ENCODE measurements around the gene SLC29A4.
"Not testable (repeated sequence)": the region's sequence is repeated elsewhere in the genome, so short reads cannot be mapped to it uniquely, and the experiment has no call there.

The SLC29A4 gene

GRCh38 chr7:5320391-5320790, 37.6 kb downstream of the SLC29A4 start:
- H3K27ac ChIP-seq (ENCODE audit: low read length), result no peak overlapping the region
- H3K4me3 ChIP-seq (ENCODE audit: low read length), result no peak overlapping the region
- H3K9me3 ChIP-seq (ENCODE audit: control insufficient read depth, low read depth, low read length), result no peaks in the 10 kb centered on the region
- no peaks in the 10 kb centered on the region for H3K36me3 ChIP-seq (ENCODE audit: control insufficient read depth, low read depth, low read length)
- no peaks in the 10 kb centered on the region for H3K4me1 ChIP-seq (ENCODE audit: control insufficient read depth, low read depth, low read length)
- H3K27me3 ChIP-seq (ENCODE audit: control insufficient read depth, insufficient read depth, low read length), result no peaks in the 10 kb centered on the region
- H3K9ac ChIP-seq (ENCODE audit: low read length), result no peak overlapping the region

- Histone ChIP-seq H3K9me3 (ENCODE audit: control insufficient read depth, low read depth, low read length) (no peaks in the 10 kb centered on the region), H3K27me3 (ENCODE audit: control insufficient read depth, insufficient read depth, low read length) (no peaks in the 10 kb centered on the region), H3K4me1 (ENCODE audit: control insufficient read depth, low read depth, low read length) (no peaks in the 10 kb centered on the region), H3K27ac (ENCODE audit: low read length) (no peak overlapping the region), H3K9ac (ENCODE audit: low read length) (no peak overlapping the region), H3K36me3 (ENCODE audit: control insufficient read depth, low read depth, low read length) (no peaks in the 10 kb centered on the region), H3K4me3 (ENCODE audit: low read length) (no peak overlapping the region)
Measured at GRCh38 chr7:5320802-5321396, 38.2 kb downstream of the SLC29A4 start.

DNA sequence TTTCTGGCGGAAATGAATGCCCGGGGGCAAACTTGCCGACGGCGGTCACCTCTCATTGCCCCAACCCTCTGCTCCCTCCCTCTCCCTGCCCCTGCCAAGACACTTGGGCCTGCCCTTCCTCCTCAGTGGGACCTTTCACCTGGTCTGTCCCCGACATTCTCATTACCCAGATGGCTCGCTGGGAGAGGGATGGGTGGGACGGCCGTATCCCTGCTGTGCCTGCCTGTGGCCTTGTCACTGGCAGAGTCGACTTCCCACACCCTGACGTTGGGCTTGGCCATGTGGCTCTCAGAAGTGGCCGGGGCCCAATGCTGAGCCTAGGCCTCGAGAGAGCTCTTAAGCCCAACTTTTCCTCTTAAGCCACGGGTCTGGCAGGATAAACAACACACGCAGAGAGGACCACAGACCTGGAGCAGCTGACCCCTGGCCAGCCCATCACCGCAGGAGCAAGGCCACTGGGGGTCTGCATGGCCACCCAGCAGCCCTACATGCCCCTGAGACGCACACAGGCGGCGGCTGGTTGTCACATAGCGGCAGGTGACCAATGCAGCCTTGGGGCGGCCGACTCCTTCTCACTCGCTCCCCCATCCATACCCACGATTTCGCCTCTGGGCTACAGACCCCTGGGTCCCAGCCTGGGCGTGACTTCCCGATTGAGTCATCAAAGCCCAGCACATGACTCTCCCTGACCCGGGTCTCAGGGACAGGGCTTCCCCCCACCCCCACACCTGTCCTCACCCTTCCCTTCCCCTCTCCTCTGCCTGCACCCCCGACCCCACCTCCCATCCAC, 40.1 kb downstream of the SLC29A4 start:
- Histone ChIP-seq H3K4me1 (ENCODE audit: control insufficient read depth, low read depth, low read length) (no peaks in the 10 kb centered on the region), H3K27ac (ENCODE audit: low read length) (no peak overlapping the region)

GRCh38 chr7:5323800-5324781, 41.3 kb downstream of the SLC29A4 start:
- H3K27ac ChIP-seq (ENCODE audit: low read length); H3K9ac ChIP-seq (ENCODE audit: low read length); H3K36me3 ChIP-seq (ENCODE audit: control insufficient read depth, low read depth, low read length); H3K9me3 ChIP-seq (ENCODE audit: control insufficient read depth, low read depth, low read length); H3K27me3 ChIP-seq (ENCODE audit: control insufficient read depth, insufficient read depth, low read length); H3K4me1 ChIP-seq (ENCODE audit: control insufficient read depth, low read depth, low read length); H3K4me3 ChIP-seq (ENCODE audit: low read length): not testable (repeated sequence)

More for the DNA sequence above, 40.1 kb downstream of the SLC29A4 start:
- Histone ChIP-seq H3K4me3 (ENCODE audit: low read length) (no peak overlapping the region), H3K9ac (ENCODE audit: low read length) (no peak overlapping the region), H3K27me3 (ENCODE audit: control insufficient read depth, insufficient read depth, low read length) (no peaks in the 10 kb centered on the region), H3K36me3 (ENCODE audit: control insufficient read depth, low read depth, low read length) (no peaks in the 10 kb centered on the region), H3K9me3 (ENCODE audit: control insufficient read depth, low read depth, low read length) (no peaks in the 10 kb centered on the region)

- Histone ChIP-seq H3K36me3 (ENCODE audit: control insufficient read depth, low read depth, low read length) (no peaks in the 10 kb centered on the region), H3K9ac (ENCODE audit: low read length) (no peak overlapping the region), H3K27me3 (ENCODE audit: control insufficient read depth, insufficient read depth, low read length) (no peaks in the 10 kb centered on the region), H3K4me1 (ENCODE audit: control insufficient read depth, low read depth, low read length) (no peaks in the 10 kb centered on the region), H3K9me3 (ENCODE audit: control insufficient read depth, low read depth, low read length) (no peaks in the 10 kb centered on the region), H3K4me3 (ENCODE audit: low read length) (no peak overlapping the region), H3K27ac (ENCODE audit: low read length) (no peak overlapping the region)
Measured at GRCh38 chr7:5324961-5325360, 42.2 kb downstream of the SLC29A4 start.

GRCh38 chr7:5330288-5330687, 47.5 kb downstream of the SLC29A4 start:
- Histone ChIP-seq H3K4me1 (ENCODE audit: control insufficient read depth, low read depth, low read length) (no peaks in the 10 kb centered on the region), H3K36me3 (ENCODE audit: control insufficient read depth, low read depth, low read length) (no peaks in the 10 kb centered on the region), H3K9ac (ENCODE audit: low read length) (no peak overlapping the region), H3K27me3 (ENCODE audit: control insufficient read depth, insufficient read depth, low read length) (no peaks in the 10 kb centered on the region), H3K4me3 (ENCODE audit: low read length) (no peak overlapping the region), H3K27ac (ENCODE audit: low read length) (no peak overlapping the region), H3K9me3 (ENCODE audit: control insufficient read depth, low read depth, low read length) (no peaks in the 10 kb centered on the region)

DNA sequence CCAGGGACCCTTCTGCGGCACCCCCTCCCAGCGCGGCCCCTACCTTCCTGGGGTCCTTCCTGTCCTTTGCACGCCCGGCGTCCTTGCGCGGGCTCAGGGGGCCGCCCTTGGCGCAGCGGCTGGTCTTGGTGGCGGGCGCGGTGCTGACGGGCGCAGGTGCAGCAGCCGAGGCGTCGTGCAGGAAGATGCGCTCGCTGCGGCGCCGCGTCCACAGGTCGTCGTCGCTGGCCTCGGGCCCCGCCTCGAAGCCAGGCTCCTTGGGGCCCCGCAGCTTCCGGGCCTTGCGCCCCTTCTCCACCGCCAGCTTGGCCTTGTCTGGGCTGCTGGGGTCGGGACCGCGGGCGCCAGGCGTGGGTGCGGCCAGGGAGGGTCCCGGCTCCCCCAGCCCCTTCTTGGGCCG, 49.8 kb downstream of the SLC29A4 start:
- H3K9ac ChIP-seq (ENCODE audit: low read length), result no peak overlapping the region
- no peaks in the 10 kb centered on the region for H3K27me3 ChIP-seq (ENCODE audit: control insufficient read depth, insufficient read depth, low read length)
- H3K4me1 ChIP-seq (ENCODE audit: control insufficient read depth, low read depth, low read length), result no peaks in the 10 kb centered on the region
- H3K27ac ChIP-seq (ENCODE audit: low read length), result no peak overlapping the region
- no peaks in the 10 kb centered on the region for H3K36me3 ChIP-seq (ENCODE audit: control insufficient read depth, low read depth, low read length)
- H3K9me3 ChIP-seq (ENCODE audit: control insufficient read depth, low read depth, low read length), result no peaks in the 10 kb centered on the region
- H3K4me3 ChIP-seq (ENCODE audit: low read length), result no peak overlapping the region

- no peaks in the 10 kb centered on the region for H3K36me3 ChIP-seq (ENCODE audit: control insufficient read depth, low read depth, low read length)
- no peaks in the 10 kb centered on the region for H3K4me1 ChIP-seq (ENCODE audit: control insufficient read depth, low read depth, low read length)
- H3K4me3 ChIP-seq (ENCODE audit: low read length), result no peak overlapping the region
- H3K9me3 ChIP-seq (ENCODE audit: control insufficient read depth, low read depth, low read length), result no peaks in the 10 kb centered on the region
- H3K27me3 ChIP-seq (ENCODE audit: control insufficient read depth, insufficient read depth, low read length), result no peaks in the 10 kb centered on the region
- H3K9ac ChIP-seq (ENCODE audit: low read length), result no peak overlapping the region
- no peak overlapping the region for H3K27ac ChIP-seq (ENCODE audit: low read length)
Measured at GRCh38 chr7:5333121-5334045, 50.6 kb downstream of the SLC29A4 start.

- Histone ChIP-seq H3K4me1 (ENCODE audit: control insufficient read depth, low read depth, low read length) (no peaks in the 10 kb centered on the region), H3K9ac (ENCODE audit: low read length) (no peak overlapping the region), H3K4me3 (ENCODE audit: low read length) (no peak overlapping the region), H3K27ac (ENCODE audit: low read length) (no peak overlapping the region), H3K27me3 (ENCODE audit: control insufficient read depth, insufficient read depth, low read length) (no peaks in the 10 kb centered on the region), H3K9me3 (ENCODE audit: control insufficient read depth, low read depth, low read length) (no peaks in the 10 kb centered on the region), H3K36me3 (ENCODE audit: control insufficient read depth, low read depth, low read length) (no peaks in the 10 kb centered on the region)
Measured at GRCh38 chr7:5334671-5335070, 51.9 kb downstream of the SLC29A4 start.

- Histone ChIP-seq H3K9ac (ENCODE audit: low read length) (no peak overlapping the region), H3K9me3 (ENCODE audit: control insufficient read depth, low read depth, low read length) (no peaks in the 10 kb centered on the region)
Measured at GRCh38 chr7:5337047-5337446, 54.3 kb downstream of the SLC29A4 start.

DNA sequence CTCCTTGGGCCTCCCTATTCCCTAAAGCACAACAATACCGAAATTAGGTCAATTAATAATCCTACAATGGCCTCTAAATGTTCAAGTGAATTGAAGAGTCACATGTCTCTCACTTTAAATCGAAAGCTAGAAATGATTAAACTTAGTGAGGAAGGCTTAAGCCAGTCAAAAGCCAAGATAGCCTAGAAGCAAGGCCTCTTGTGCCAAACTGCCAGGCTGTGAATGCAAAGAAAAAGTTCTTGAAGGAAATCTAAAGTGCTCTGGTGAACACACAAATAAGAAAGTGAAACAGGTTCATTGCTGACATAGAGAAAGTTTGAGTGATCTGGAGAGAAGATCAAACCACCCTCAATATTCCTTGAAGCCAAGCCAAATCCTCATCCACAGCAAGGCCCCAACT, 57.2 kb downstream of the SLC29A4 start:
- no peaks in the 10 kb centered on the region for H3K36me3 ChIP-seq (ENCODE audit: control insufficient read depth, low read depth, low read length)
- H3K9me3 ChIP-seq (ENCODE audit: control insufficient read depth, low read depth, low read length), result no peaks in the 10 kb centered on the region
- H3K27ac ChIP-seq (ENCODE audit: low read length), result no peak overlapping the region

More at GRCh38 chr7:5337047-5337446, 54.3 kb downstream of the SLC29A4 start:
- Histone ChIP-seq H3K36me3 (ENCODE audit: control insufficient read depth, low read depth, low read length) (no peaks in the 10 kb centered on the region), H3K27ac (ENCODE audit: low read length) (no peak overlapping the region), H3K4me1 (ENCODE audit: control insufficient read depth, low read depth, low read length) (no peaks in the 10 kb centered on the region), H3K4me3 (ENCODE audit: low read length) (no peak overlapping the region), H3K27me3 (ENCODE audit: control insufficient read depth, insufficient read depth, low read length) (no peaks in the 10 kb centered on the region)

More for the DNA sequence above, 57.2 kb downstream of the SLC29A4 start:
- H3K27me3 ChIP-seq (ENCODE audit: control insufficient read depth, insufficient read depth, low read length), result no peaks in the 10 kb centered on the region
- no peaks in the 10 kb centered on the region for H3K4me1 ChIP-seq (ENCODE audit: control insufficient read depth, low read depth, low read length)
- no peak overlapping the region for H3K4me3 ChIP-seq (ENCODE audit: low read length)
- no peak overlapping the region for H3K9ac ChIP-seq (ENCODE audit: low read length)

All from iPS-18a (cell line).